H1 (cell line): ENCODE results near the gene STIL. TPM values are rescaled to one million over a fixed set of nuclear protein-coding genes. Genes with fewer than 3 reads are reported as not detected.

ENCODE experiments used
- CTCF ChIA-PET: fragments of 300-600 bp; sonication (Branson Sonifier 250); formaldehyde crosslinking; loops from one replicate; lab custom pipeline; 2021; ENCODE audit not compliant: partially characterized antibody; lab: Charles Lee
- POLR2A ChIA-PET: fragments of 300-600 bp; sonication (Branson Sonifier 250); formaldehyde crosslinking; loops from one replicate; lab custom pipeline; 2021; ENCODE audit warnings: inconsistent platforms; ENCODE audit not compliant: partially characterized antibody; lab: Charles Lee
- DNase-seq, 2 experiments: peaks; one replicate each; pipeline versions ENCODE4 v3.0.0 to v3.0.0-alpha.2; 2010 to 2022; ENCODE audit warnings: low spot score in 2 of 2, low read depth in 1 of 2, mixed read lengths in 1 of 2
- FAIRE-seq: peaks from 2 replicates; lab custom pipeline; 2011; peaks lifted over from hg19 to GRCh38; lab: Jason Lieb, UNC
- H2AFZ ChIP-seq: 2 replicates; pipeline ENCODE4 v1.8.1; 2012; ENCODE audit warnings: low read length, inconsistent platforms
- H2AK5ac ChIP-seq: 2 replicates; pipeline ENCODE4 v1.6.1; 2013; ENCODE audit warnings: low read depth, low read length
- H2BK120ac ChIP-seq: replicated peaks from 2 replicates; pipeline ENCODE3; 2013; ENCODE audit warnings: low read depth, low read length, inconsistent platforms
- H2BK12ac ChIP-seq: 2 replicates; pipeline ENCODE4 v1.6.1; 2013; ENCODE audit warnings: low read depth, low read length
- H2BK15ac ChIP-seq: 2 replicates; pipeline ENCODE4 v1.6.1; 2013; ENCODE audit warnings: low read length
- H2BK20ac ChIP-seq: 2 replicates; pipeline ENCODE4 v1.6.1; 2013; ENCODE audit warnings: low read length
- H2BK5ac ChIP-seq: 2 replicates; pipeline ENCODE4 v1.6.1; 2013; ENCODE audit warnings: low read depth, low read length
- H3K14ac ChIP-seq: 2 replicates; pipeline ENCODE4 v1.6.1; 2013; ENCODE audit warnings: inconsistent platforms; ENCODE audit not compliant: insufficient read length
- H3K18ac ChIP-seq: 2 replicates; pipeline ENCODE4 v1.6.1; 2013; ENCODE audit warnings: low read length; ENCODE audit errors: extremely low read depth
- H3K23ac ChIP-seq: 2 replicates; pipeline ENCODE4 v1.6.1; 2013; ENCODE audit warnings: inconsistent platforms; ENCODE audit not compliant: insufficient read length
- H3K23me2 ChIP-seq: 2 replicates; pipeline ENCODE4 v1.6.1; 2013; ENCODE audit warnings: low read depth, low read length
- H3K27ac ChIP-seq: 2 replicates; pipeline ENCODE4 v1.6.1; 2011; ENCODE audit warnings: low read depth, low read length, inconsistent platforms
- H3K27me3 ChIP-seq, 4 experiments: replicated peaks in 1 of 4; 1 replicate in 1 of 4; 2 replicates in 3 of 4; pipeline versions ENCODE4 v1.6.1 to v1.8.1; 2011 to 2013; ENCODE audit warnings: low read length in 3 of 4, mild to moderate bottlenecking in 3 of 4, inconsistent platforms in 2 of 4, mixed read lengths in 2 of 4, moderate library complexity in 1 of 4; ENCODE audit not compliant: control insufficient read depth in 3 of 4, insufficient read depth in 3 of 4; ENCODE audit errors: extremely low read depth in 1 of 4
- H3K36me3 ChIP-seq, 4 experiments: 2 replicates each; pipeline versions ENCODE4 v1.6.1 to v1.8.1; 2011 to 2013; ENCODE audit warnings: mild to moderate bottlenecking in 4 of 4, low read length in 3 of 4, moderate library complexity in 2 of 4, control low read depth in 1 of 4, inconsistent platforms in 1 of 4; ENCODE audit not compliant: insufficient read depth in 4 of 4, control insufficient read depth in 2 of 4
- H3K4ac ChIP-seq: replicated peaks from 2 replicates; pipeline ENCODE3; 2013; ENCODE audit warnings: low read length, low read depth, mixed read lengths, inconsistent platforms; ENCODE audit not compliant: insufficient read length
- H3K4me1 ChIP-seq, 4 experiments: replicated peaks in 1 of 4; 1 replicate in 1 of 4; 2 replicates in 3 of 4; pipeline versions ENCODE4 v1.6.1 to v1.8.1; 2011 to 2013; ENCODE audit warnings: low read length in 3 of 4, inconsistent platforms in 2 of 4, mixed read lengths in 1 of 4; ENCODE audit not compliant: insufficient read depth in 4 of 4, control insufficient read depth in 3 of 4
- H3K4me2 ChIP-seq, 2 experiments: 2 replicates each; pipeline versions ENCODE4 v1.6.1 to v1.8.1; 2011 to 2013; ENCODE audit warnings: low read depth in 2 of 2, low read length in 2 of 2, control low read depth in 1 of 2, inconsistent platforms in 1 of 2, mild to moderate bottlenecking in 1 of 2; ENCODE audit not compliant: insufficient read depth in 1 of 2
- H3K4me3 ChIP-seq, 4 experiments: fragments of 200-600, 300-600 bp in 1 of 4; sonication (generic), shearing (Covaris generic), sonication (Bioruptor Twin) in 1 of 4; 2 replicates each; pipeline versions ENCODE4 v1.5.1 to v1.8.1; 2011 to 2016; ENCODE audit warnings: low read length in 4 of 4, low read depth in 3 of 4, control low read depth in 2 of 4, inconsistent platforms in 2 of 4, mild to moderate bottlenecking in 2 of 4, mixed read lengths in 1 of 4, moderate library complexity in 1 of 4; ENCODE audit not compliant: insufficient read depth in 2 of 4; ENCODE audit errors: extremely low read depth in 1 of 4
- H3K56ac ChIP-seq: replicated peaks from 2 replicates; pipeline ENCODE3; 2013; ENCODE audit warnings: low read depth, mild to moderate bottlenecking, mixed read lengths, low read length, inconsistent platforms; ENCODE audit not compliant: insufficient read length
- H3K79me1 ChIP-seq: 2 replicates; pipeline ENCODE4 v1.6.1; 2013; ENCODE audit warnings: low read depth, low read length, control low read depth
- H3K79me2 ChIP-seq, 2 experiments: 2 replicates each; pipeline versions ENCODE4 v1.6.1 to v1.8.1; 2012 to 2013; ENCODE audit warnings: low read length in 2 of 2, mild to moderate bottlenecking in 2 of 2, inconsistent platforms in 1 of 2; ENCODE audit not compliant: insufficient read depth in 2 of 2, control insufficient read depth in 1 of 2
- H3K9ac ChIP-seq, 4 experiments: replicated peaks in 1 of 4; 1 replicate in 1 of 4; 2 replicates in 3 of 4; pipeline versions ENCODE4 v1.6.1 to v1.8.1; 2011 to 2013; ENCODE audit warnings: low read depth in 3 of 4, low read length in 3 of 4, control low read depth in 2 of 4, mild to moderate bottlenecking in 2 of 4, moderate library complexity in 2 of 4, inconsistent platforms in 1 of 4; ENCODE audit errors: extremely low read depth in 1 of 4
- H3K9me3 ChIP-seq, 2 experiments: 2 replicates each; pipeline versions ENCODE4 v1.6.1 to v1.8.1; 2012 to 2013; ENCODE audit warnings: mild to moderate bottlenecking in 2 of 2, moderate library complexity in 2 of 2, control low read depth in 1 of 2, inconsistent platforms in 1 of 2, low read depth in 1 of 2, low read length in 1 of 2, mixed read lengths in 1 of 2; ENCODE audit not compliant: insufficient read depth in 2 of 2
- H4K20me1 ChIP-seq, 2 experiments: replicated peaks in 1 of 2; 2 replicates each; pipeline versions ENCODE3 to v1.8.1; 2011 to 2013; ENCODE audit warnings: inconsistent platforms in 2 of 2, low read length in 2 of 2, mild to moderate bottlenecking in 1 of 2; ENCODE audit not compliant: insufficient read depth in 2 of 2, control insufficient read depth in 1 of 2
- H4K5ac ChIP-seq: 2 replicates; pipeline ENCODE4 v1.6.1; 2013; ENCODE audit warnings: low read length, low read depth, mixed read lengths, inconsistent platforms; ENCODE audit not compliant: insufficient read length
- H4K8ac ChIP-seq: 2 replicates; pipeline ENCODE4 v1.8.0; 2013; ENCODE audit warnings: mild to moderate bottlenecking, moderate library complexity, low read length, inconsistent platforms; ENCODE audit not compliant: insufficient read depth; ENCODE audit errors: extremely low read depth
- H4K91ac ChIP-seq: replicated peaks from 2 replicates; pipeline ENCODE3; 2013; ENCODE audit warnings: low read length, mixed read lengths, inconsistent platforms; ENCODE audit not compliant: insufficient read length
- BACH1 ChIP-seq: IDR thresholded peaks from 2 replicates; pipeline ENCODE4 v1.6.1; 2012; ENCODE audit warnings: low read length, improper control_type of control experiment
- E2F6 ChIP-seq: IDR thresholded peaks from 2 replicates; pipeline ENCODE4 v1.6.1; 2012; ENCODE audit warnings: inconsistent platforms
- GABPA ChIP-seq: IDR thresholded peaks from 2 replicates; pipeline ENCODE4 v1.6.1; 2011; ENCODE audit warnings: mild to moderate bottlenecking, low read length, moderate library complexity, borderline replicate concordance; ENCODE audit not compliant: insufficient read depth
- KDM5A ChIP-seq: fragments of 200-600 bp; IDR thresholded peaks from 2 replicates; pipeline ENCODE4 v1.7.1; 2012; ENCODE audit warnings: mild to moderate bottlenecking, low read length, inconsistent platforms, mixed read lengths
- POU5F1 ChIP-seq: IDR thresholded peaks from 2 replicates; pipeline ENCODE4 v1.6.1; 2011; ENCODE audit warnings: low read depth, mild to moderate bottlenecking, low read length, moderate library complexity
- YY1 ChIP-seq: IDR thresholded peaks from 2 replicates; pipeline ENCODE4 v1.6.1; 2011; ENCODE audit warnings: low read depth, mild to moderate bottlenecking, low read length
- WGBS, 2 experiments: shearing (Covaris generic) in 1 of 2; methylation state at CpG; one replicate each; pipeline versions ENCODE4 v1.1.6 to v1.1.7; 2013 to 2015; ENCODE audit warnings: low lambda C conversion rate in 2 of 2, mixed read lengths in 2 of 2, inconsistent platforms in 1 of 2, low coverage in 1 of 2, missing lambda C conversion rate in 1 of 2; ENCODE audit not compliant: insufficient replicate concordance in 2 of 2, insufficient coverage in 1 of 2, insufficient read length in 1 of 2; ENCODE audit errors: extremely low coverage in 1 of 2, missing lambda C conversion rate in 1 of 2; 5-methylcytosine and 5-hydroxymethylcytosine counted together
- polyA plus RNA-seq, 7 experiments: library from polyadenylated mRNA; depleted of rRNA in 3 of 7; stranded (reverse) in 5 of 7; unstranded in 2 of 7; fragments of >200 nt in 5 of 7; fragments of 200-250 nt in 2 of 7; gene quantifications; 1 replicate in 5 of 7; 2 replicates in 1 of 7; 4 replicates in 1 of 7; pipeline versions ENCODE4 v1.2.1 to v1.2.3, GENCODE V29; 2011 to 2013; ENCODE audit warnings: missing spikeins in 2 of 7, mixed read lengths in 2 of 7
- total RNA-seq: library from RNA; stranded (reverse); fragmentation: NEBNext Ultra II Directional; extraction: Animal tissue kit (Norgen Biotek cat#: 25700); gene quantifications from 2 replicates; pipeline ENCODE4 v1.2.1, GENCODE V29; 2021

The STIL gene
- total and polyA plus RNA-seq, 2 of the 8 experiments (the other 6 are each of a cell fraction or from before 2014, with no cell fraction given), result 13.6 to 25.1 TPM

GRCh38 chr1:47295579-47295978 is 18.4 kb downstream of the STIL start:
- no peaks in the 10 kb centered on the region for H3K27me3 ChIP-seq
- H3K36me3 ChIP-seq, result peaks cover 3 to 61% (median 28%) of the 10 kb centered on the region in 4 experiments
- no peak overlapping the region for H3K56ac ChIP-seq
- DNase-seq (no peak), FAIRE-seq (no peak)
- no peak overlapping the region for H4K5ac ChIP-seq
- no peak overlapping the region for H2BK120ac ChIP-seq
- TF ChIP-seq GABPA (no peak), BACH1 (no peak), POU5F1 (no peak), E2F6 (no peak), KDM5A (no peak), YY1 (no peak)
- TF ChIP-seq, all 59 proteins: peak for 0
- no peak overlapping the region for H3K4me3 ChIP-seq
- H4K8ac ChIP-seq, result no peak overlapping the region
- no peak overlapping the region for H3K23ac ChIP-seq
- H3K4me2 ChIP-seq, result no peak overlapping the region
- no peak overlapping the region for H2BK20ac ChIP-seq
- no peaks in the 10 kb centered on the region for H3K79me2 ChIP-seq
- no peak overlapping the region for H3K4ac ChIP-seq
- H2BK12ac ChIP-seq, result no peak overlapping the region
- H2AK5ac ChIP-seq, result no peak overlapping the region
- H4K91ac ChIP-seq, result no peak overlapping the region
- H3K9me3 ChIP-seq, result no peaks in the 10 kb centered on the region
- no peak overlapping the region for H3K9ac ChIP-seq
- no peaks in the 10 kb centered on the region for H3K79me1 ChIP-seq
- H3K18ac ChIP-seq, result no peak overlapping the region
- no peak overlapping the region for H3K14ac ChIP-seq
- H3K27ac ChIP-seq, result no peak overlapping the region
- H2BK5ac ChIP-seq, result no peak overlapping the region
- H3K4me1 ChIP-seq, result no peaks in the 10 kb centered on the region
- H3K23me2 ChIP-seq, result no peaks in the 10 kb centered on the region
- no peaks in the 10 kb centered on the region for H4K20me1 ChIP-seq
- H2BK15ac ChIP-seq, result no peak overlapping the region
- CTCF ChIA-PET, result no interaction called here
- POLR2A ChIA-PET, result interaction anchor here (0.7 to 2.9 kb wide), 2 partner anchors 10 to 116 kb away, joined by 3 to 7 read pairs; no protein-coding TSS in a partner anchor
- 91% methylated on average over 2 of the region's 2 CpGs; no CpG with 5 or more reads in 1 of the 2 experiments for WGBS, 2 experiments
- H2AFZ ChIP-seq, result no peak overlapping the region
